A549 (cell line): ENCODE measurements around the gene PPP4R3A. TPM values are rescaled to one million over a fixed set of nuclear protein-coding genes. Genes with fewer than 3 reads are reported as not detected.
"Not testable (repeated sequence)": the region's sequence is repeated elsewhere in the genome, so short reads cannot be mapped to it uniquely, and the experiment has no call there.

Experiments
- ATAC-seq, 2 experiments: fragments of 200-7000 bp in 1 of 2; fragments of >200 bp in 1 of 2; cut with Nextera tagmentation in 1 of 2; cut with Tn5 transposase in 1 of 2; 3 replicates each; pipeline versions ENCODE4 v1.8.0 to v1.9.1; 2018 to 2020; ENCODE audit warnings: mild to moderate bottlenecking in 1 of 2, moderate library complexity in 1 of 2
- CTCF ChIA-PET: fragments of 300-600 bp; sonication (Branson Sonifier 250); formaldehyde crosslinking; extraction: SDS; loops from one replicate; lab custom pipeline; 2021; ENCODE audit warnings: antibody characterized with exemption, inconsistent platforms; lab: Yijun Ruan, JAX
- POLR2A ChIA-PET: fragments of 350-600 bp; formaldehyde crosslinking; extraction: SDS; loops from one replicate; lab custom pipeline; 2021; ENCODE audit warnings: antibody characterized with exemption, inconsistent platforms; lab: Yijun Ruan, JAX
- DNase-seq, 2 experiments: peaks; one replicate each; pipeline versions ENCODE4 v3.0.0 to v3.0.0-alpha.2; 2011 to 2016; ENCODE audit warnings: low read depth in 1 of 2, low spot score in 1 of 2
- FAIRE-seq: peaks from 2 replicates; lab custom pipeline; 2011; peaks lifted over from hg19 to GRCh38; lab: Jason Lieb, UNC
- H3K27ac ChIP-seq, 2 experiments: fragments of >200 bp; sonication (Bioruptor Twin); formaldehyde crosslinking; 3 replicates each; pipeline ENCODE4 v1.5.1; 2016 to 2017
- H3K4me1 ChIP-seq: fragments of >200 bp; sonication (Bioruptor Twin); formaldehyde crosslinking; 3 replicates; pipeline ENCODE4 v1.6.1; 2016
- H3K4me2 ChIP-seq: fragments of >200 bp; sonication (Bioruptor Twin); formaldehyde crosslinking; 3 replicates; pipeline ENCODE4 v1.6.1; 2016
- H3K4me3 ChIP-seq: fragments of >200 bp; sonication (Bioruptor Twin); formaldehyde crosslinking; 3 replicates; pipeline ENCODE4 v1.5.1; 2016
- H3K9me3 ChIP-seq: fragments of >200 bp; sonication (Bioruptor Twin); formaldehyde crosslinking; 3 replicates; pipeline ENCODE4 v1.6.1; 2016
- ATOH8 ChIP-seq: fragments of 250-450 bp; sonication (Bioruptor Pico); IDR thresholded peaks from 2 replicates; pipeline ENCODE4 v1.5.0; 2020; ENCODE audit warnings: low read depth, mild to moderate bottlenecking, moderate library complexity
- BHLHE40 ChIP-seq: IDR thresholded peaks from 2 replicates; pipeline ENCODE4 v1.6.1; 2012; ENCODE audit warnings: low read depth, low read length, inconsistent platforms
- CBX8 ChIP-seq: fragments of 200-600 bp; sonication (generic); IDR thresholded peaks from 2 replicates; pipeline ENCODE4 v1.6.1; 2016
- CHD2 ChIP-seq: fragments of 150-350 bp; IDR thresholded peaks from 2 replicates; pipeline ENCODE4 v1.6.1; 2014; ENCODE audit warnings: low read length; ENCODE audit not compliant: partially characterized antibody
- CTCF ChIP-seq: fragments of >200 bp; sonication (Bioruptor Twin); formaldehyde crosslinking; IDR thresholded peaks from 3 replicates; pipeline ENCODE4 v1.5.1; 2016
- EHF ChIP-seq: fragments of 250-450 bp; sonication (Bioruptor Pico); IDR thresholded peaks from 2 replicates; pipeline ENCODE4 v1.5.0; 2020; ENCODE audit warnings: mild to moderate bottlenecking
- ELK1 ChIP-seq: fragments of 150-350 bp; IDR thresholded peaks from 2 replicates; pipeline ENCODE4 v1.6.1; 2014; ENCODE audit warnings: low read depth, mild to moderate bottlenecking, low read length
- ESRRA ChIP-seq: fragments of 150-350 bp; IDR thresholded peaks from 2 replicates; pipeline ENCODE4 v1.6.1; 2014; ENCODE audit warnings: mild to moderate bottlenecking, low read length, borderline replicate concordance
- GATA3 ChIP-seq: IDR thresholded peaks from 2 replicates; pipeline ENCODE4 v1.6.1; 2012; ENCODE audit warnings: borderline replicate concordance
- HEYL ChIP-seq: fragments of 250-450 bp; sonication (Bioruptor Pico); IDR thresholded peaks from 2 replicates; pipeline ENCODE4 v1.8.0; 2021; ENCODE audit warnings: mild to moderate bottlenecking, moderate library complexity
- HOXA7 ChIP-seq: fragments of 250-450 bp; sonication (Bioruptor Pico); IDR thresholded peaks from 2 replicates; pipeline ENCODE4 v1.5.0; 2020; ENCODE audit warnings: mild to moderate bottlenecking, moderate library complexity
- MAX ChIP-seq: IDR thresholded peaks from 2 replicates; pipeline ENCODE4 v1.6.1; 2012
- RAD21 ChIP-seq, 2 experiments: fragments of >200 bp in 1 of 2; sonication (Bioruptor Twin) in 1 of 2; formaldehyde crosslinking in 1 of 2; IDR thresholded peaks in 1 of 2; conservative IDR thresholded peaks in 1 of 2; 2 replicates in 1 of 2; 3 replicates in 1 of 2; pipeline ENCODE4 v1.6.1; 2012 to 2018; ENCODE audit warnings: inconsistent platforms in 1 of 2
- RARB ChIP-seq: fragments of 250-450 bp; sonication (Bioruptor Pico); IDR thresholded peaks from 2 replicates; pipeline ENCODE4 v1.8.0; 2021; ENCODE audit warnings: mild to moderate bottlenecking, moderate library complexity
- RNF2 ChIP-seq: fragments of 200-600 bp; sonication (generic); IDR thresholded peaks from 2 replicates; pipeline ENCODE4 v1.6.1; 2016; ENCODE audit warnings: low read depth, mild to moderate bottlenecking, antibody characterized with exemption, moderate library complexity, borderline replicate concordance
- USF2 ChIP-seq: fragments of 450-650 bp; IDR thresholded peaks from 2 replicates; pipeline ENCODE4 v1.6.1; 2014; ENCODE audit warnings: antibody characterized with exemption
- ZC3H11A ChIP-seq: fragments of 450-650 bp; IDR thresholded peaks from 2 replicates; pipeline ENCODE4 v1.6.1; 2014; ENCODE audit warnings: antibody characterized with exemption, mild to moderate bottlenecking
- ZNF302 ChIP-seq: fragments of 250-450 bp; sonication (Bioruptor Pico); IDR thresholded peaks from 2 replicates; pipeline ENCODE4 v1.9.0; 2021; ENCODE audit warnings: inconsistent platforms, mild to moderate bottlenecking, moderate library complexity
- ZSCAN20 ChIP-seq: fragments of 250-450 bp; sonication (Bioruptor Pico); IDR thresholded peaks from 2 replicates; pipeline ENCODE4 v1.8.0; 2022; ENCODE audit warnings: mild to moderate bottlenecking, moderate library complexity
- WGBS: methylation state at CpG from one replicate; pipeline ENCODE4 v1.1.6; 2017; ENCODE audit errors: missing lambda C conversion rate; 5-methylcytosine and 5-hydroxymethylcytosine counted together
- polyA plus RNA-seq, 4 experiments: library from polyadenylated mRNA; depleted of rRNA in 3 of 4; stranded (reverse); fragments of >200 nt; fragmentation: RNase III in 1 of 4; extraction: RNeasy Plus Mini Kit Qiagen cat#74134 plus additional on column Dnase treatment in 1 of 4; gene quantifications; 2 replicates in 3 of 4; 3 replicates in 1 of 4; pipeline ENCODE4 v1.2.3, GENCODE V29; 2011 to 2017

Gene PPP4R3A
- polyA plus RNA-seq, 2 of the 4 experiments (the other 2 are of a cell fraction): 69.5 to 83.6 TPM

GRCh38 chr14:91428931-91429330, 81.2 kb downstream of the PPP4R3A start:
- FAIRE-seq, H3K27ac ChIP-seq, H3K4me1 ChIP-seq, H3K9me3 ChIP-seq, ATAC-seq, POLR2A ChIA-PET, H3K4me3 ChIP-seq, DNase-seq, H3K4me2 ChIP-seq: not testable (repeated sequence)
- CTCF ChIA-PET: interaction anchor here (0.7 to 1.0 kb wide), 2 partner anchors 66 to 498 kb away, joined by 3 read pairs; no protein-coding TSS in a partner anchor
- 73% methylated on average over 1 of the region's 1 CpG for WGBS

GRCh38 chr14:91425531-91425944, 84.6 kb downstream of the PPP4R3A start:
- DNase-seq, FAIRE-seq, H3K4me3 ChIP-seq, H3K4me2 ChIP-seq, H3K4me1 ChIP-seq, H3K9me3 ChIP-seq, ATAC-seq, POLR2A ChIA-PET, H3K27ac ChIP-seq: not testable (repeated sequence)
- CTCF ChIA-PET: interaction anchor here (0.6 to 1.0 kb wide), 2 partner anchors 102 to 1236 kb away, joined by 3 to 6 read pairs; no protein-coding TSS in a partner anchor
- WGBS: 70% methylated on average over 9 of the region's 9 CpGs

- Histone ChIP-seq H3K4me3 (no peak overlapping the region), H3K9me3 (no peaks in the 10 kb centered on the region), H3K4me2 (no peak overlapping the region), H3K4me1 (no peaks in the 10 kb centered on the region)
- no peak for DNase-seq
- CTCF ChIA-PET: interaction anchor here (0.6 to 1.0 kb wide), 3 partner anchors 102 to 1236 kb away, joined by 3 to 6 read pairs (median 3); no protein-coding TSS in a partner anchor
- ATAC-seq: peak in 1 of 2 experiments; percentile 39; a peak in 1 of 6 replicates
- TF ChIP-seq ELK1: no peak
- no peak for TF ChIP-seq ESRRA
- no peak for TF ChIP-seq HOXA7 (CRISPR knock-in tag)
- no peak for TF ChIP-seq RAD21 (conservative IDR thresholded peaks at IDR 0.05 in 1 of 2, IDR thresholded peaks at IDR 0.05 in 1 of 2)
- TF ChIP-seq CBX8: no peak
- TF ChIP-seq ATOH8 (CRISPR knock-in tag): no peak
- TF ChIP-seq ZC3H11A: no peak
- TF ChIP-seq ZNF302: no peak
- TF ChIP-seq GATA3: no peak
- TF ChIP-seq MAX: no peak
- TF ChIP-seq USF2: no peak
- no peak for TF ChIP-seq RNF2
- no peak for TF ChIP-seq BHLHE40
- TF ChIP-seq EHF (CRISPR knock-in tag): no peak
- no peak for TF ChIP-seq ZSCAN20
- TF ChIP-seq, all 56 proteins: peak for 0
- 70% methylated on average over 9 of the region's 9 CpGs for WGBS
- POLR2A ChIA-PET: no interaction called here
- FAIRE-seq: no peak
- no peak overlapping the region for H3K27ac ChIP-seq
Measured at GRCh38 chr14:91424813-91425530, 85.1 kb downstream of the PPP4R3A start.

GRCh38 chr14:91420686-91421085, 89.4 kb downstream of the PPP4R3A start:
- no peak overlapping the region for H3K27ac ChIP-seq
- H3K9me3 ChIP-seq: no peaks in the 10 kb centered on the region
- ATAC-seq (no peak), DNase-seq (no peak)
- no peak overlapping the region for H3K4me2 ChIP-seq
- ChIA-PET CTCF (interaction anchor here (0.6 to 5.6 kb wide), 10 partner anchors 12 to 228 kb away, joined by 3 to 64 read pairs (median 3); no protein-coding TSS in a partner anchor), POLR2A (no interaction called here)
- H3K4me1 ChIP-seq: peaks cover 12% of the 10 kb centered on the region
- 69% methylated on average over 2 of the region's 2 CpGs for WGBS
- no peak for TF ChIP-seq HEYL
- TF ChIP-seq CTCF: no peak
- TF ChIP-seq RAD21 (conservative IDR thresholded peaks at IDR 0.05 in 1 of 2, IDR thresholded peaks at IDR 0.05 in 1 of 2): no peak
- no peak for TF ChIP-seq ZC3H11A
- TF ChIP-seq CHD2: no peak
- TF ChIP-seq RARB (CRISPR knock-in tag): no peak
- TF ChIP-seq, all 56 proteins: peak for 0
- no peak for FAIRE-seq
- no peak overlapping the region for H3K4me3 ChIP-seq
